Measurements from ENCODE around the gene IGSF21. TPM values are rescaled to one million over a fixed set of nuclear protein-coding genes. Genes with fewer than 3 reads are reported as not detected.

The IGSF21 gene
- total and polyA plus RNA-seq, 2 of the 4 experiments (the other 2 are of a cell fraction), result not detected

DNA sequence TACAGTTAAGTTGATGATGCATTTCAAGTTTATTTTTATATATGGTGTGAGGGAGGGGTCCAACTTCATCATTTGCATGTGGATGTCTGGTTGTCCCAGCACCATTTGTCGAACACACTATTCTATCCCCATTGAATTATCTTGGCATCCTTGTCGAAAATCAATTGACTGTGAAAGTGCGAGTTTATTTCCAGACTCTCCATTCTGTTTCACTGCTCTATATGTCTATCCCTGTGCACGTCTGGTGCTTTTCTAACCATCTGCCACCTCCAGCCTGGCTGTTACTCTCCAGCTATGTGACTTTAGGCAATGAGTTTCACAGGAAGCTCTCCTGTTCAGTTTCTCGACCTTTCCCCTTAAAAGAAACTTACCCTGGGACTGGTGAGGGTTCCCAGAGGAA lies 236.0 kb downstream of the IGSF21 start:
- no peak overlapping the region for H2BK5ac ChIP-seq (ENCODE audit: low read depth, low read length, poor library complexity, severe bottlenecking)
- no peak overlapping the region for H3K4me2 ChIP-seq (ENCODE audit: low read depth, low read length)
- no peak for DNase-seq
- peaks cover 32% of the 10 kb centered on the region for H3K9me3 ChIP-seq (ENCODE audit: control insufficient read depth, insufficient read depth, low read length)
- H3K14ac ChIP-seq (replicated peaks; ENCODE audit: low read depth, low read length), result no peak overlapping the region
- H2BK15ac ChIP-seq (ENCODE audit: low read depth, low read length), result no peak overlapping the region
- no peaks in the 10 kb centered on the region for H3K4me1 ChIP-seq (ENCODE audit: control insufficient read depth, insufficient read depth, low read length)
- CTCF ChIA-PET, result no interaction called here
- no peak overlapping the region for H3K56ac ChIP-seq (ENCODE audit: extremely low read depth, insufficient read depth, low read length)
- no peaks in the 10 kb centered on the region for H3K27me3 ChIP-seq (ENCODE audit: control insufficient read depth, insufficient read depth, low read length)
- no peaks in the 10 kb centered on the region for H3K36me3 ChIP-seq (ENCODE audit: control insufficient read depth, insufficient read depth, low read length)
- H3K9ac ChIP-seq (ENCODE audit: low read depth, low read length), result no peak overlapping the region
- no peak overlapping the region for H4K91ac ChIP-seq (ENCODE audit: insufficient read depth, low read depth, low read length)
- no TSS peak for BruUV-seq (replicated peaks)
- H3K23ac ChIP-seq (ENCODE audit: low read depth, low read length), result no peak overlapping the region
- no peak overlapping the region for H4K5ac ChIP-seq (ENCODE audit: low read depth, low read length)
- H3K4ac ChIP-seq (ENCODE audit: low read depth, low read length), result no peak overlapping the region
- no peak overlapping the region for H2AK9ac ChIP-seq (replicated peaks; ENCODE audit: low read depth, low read length, poor library complexity)
- no peak for ATAC-seq (ENCODE audit: low read depth)
- H4K8ac ChIP-seq (ENCODE audit: low read depth in 2 of 2, low read length in 2 of 2), result no peak overlapping the region
- dilution Hi-C loops (cut with HindIII; ENCODE audit: low sequenced_read_pairs, unreplicated experiment) (no loop called here), in situ Hi-C loops (cut with MboI; ENCODE audit: low sequenced_read_pairs) (no loop called here), intact Hi-C loops (cut with micrococcal nuclease) (no loop called here)
- TF ChIP-seq RAD21 (IDR thresholded peaks at IDR 0.05; ENCODE audit: low read length), result no peak
- no peak for TF ChIP-seq BHLHE40 (IDR thresholded peaks at IDR 0.05; ENCODE audit: low read depth, low read length)
- TF ChIP-seq POLR2A (IDR thresholded peaks at IDR 0.05; ENCODE audit: low read depth, low read length), result no peak
- POLR2A ChIA-PET (ENCODE audit: unreplicated experiment), result no interaction called here
- WGBS, 2 experiments (ENCODE audit: extremely low coverage in 2 of 2, insufficient read length in 1 of 2), result 49% methylated on average over 3 of the region's 5 CpGs; no CpG with 5 or more reads in 1 of the 2 experiments
- no peaks in the 10 kb centered on the region for H4K20me1 ChIP-seq (ENCODE audit: insufficient read depth, low read length)
- H2BK120ac ChIP-seq (ENCODE audit: low read depth, low read length), result no peak overlapping the region
- H3K9me1 ChIP-seq (ENCODE audit: insufficient read depth, low read length), result no peaks in the 10 kb centered on the region
- no peaks in the 10 kb centered on the region for H3K79me1 ChIP-seq (ENCODE audit: low read depth in 1 of 2, low read length in 2 of 2)
- H3K27ac ChIP-seq (ENCODE audit: insufficient read depth, low read length), result no peak overlapping the region
- no peak overlapping the region for H2BK20ac ChIP-seq (ENCODE audit: low read depth, low read length)
- no peak overlapping the region for H3K4me3 ChIP-seq (ENCODE audit: insufficient read depth, low read depth, low read length)
- no peak overlapping the region for H2AK5ac ChIP-seq (ENCODE audit: low read depth, low read length)
- H2AFZ ChIP-seq (replicated peaks; ENCODE audit: low read length, poor library complexity), result no peak overlapping the region
- no peak overlapping the region for H3K18ac ChIP-seq (ENCODE audit: low read depth, low read length)

Measured in IMR-90 (cell line).